A549 (cell line): ENCODE measurements around the gene IFNAR2. TPM values are rescaled to one million over a fixed set of nuclear protein-coding genes. Genes with fewer than 3 reads are reported as not detected.
A peak's percentile ranks its signal among the peaks of the same experiment; 100 is the strongest.

Experiments used
- ATAC-seq, 2 experiments: fragments of 200-7000 bp in 1 of 2; fragments of >200 bp in 1 of 2; cut with Nextera tagmentation in 1 of 2; cut with Tn5 transposase in 1 of 2; 3 replicates each; pipeline versions ENCODE4 v1.8.0 to v1.9.1; 2018 to 2020; ENCODE audit warnings: mild to moderate bottlenecking in 1 of 2, moderate library complexity in 1 of 2
- CTCF ChIA-PET: fragments of 300-600 bp; sonication (Branson Sonifier 250); formaldehyde crosslinking; extraction: SDS; loops from one replicate; lab custom pipeline; 2021; ENCODE audit warnings: antibody characterized with exemption, inconsistent platforms; lab: Yijun Ruan, JAX
- POLR2A ChIA-PET: fragments of 350-600 bp; formaldehyde crosslinking; extraction: SDS; loops from one replicate; lab custom pipeline; 2021; ENCODE audit warnings: antibody characterized with exemption, inconsistent platforms; lab: Yijun Ruan, JAX
- DNase-seq, 2 experiments: peaks; one replicate each; pipeline versions ENCODE4 v3.0.0 to v3.0.0-alpha.2; 2011 to 2016; ENCODE audit warnings: low read depth in 1 of 2, low spot score in 1 of 2
- FAIRE-seq: peaks from 2 replicates; lab custom pipeline; 2011; peaks lifted over from hg19 to GRCh38; lab: Jason Lieb, UNC
- H3K27ac ChIP-seq, 2 experiments: fragments of >200 bp; sonication (Bioruptor Twin); formaldehyde crosslinking; 3 replicates each; pipeline ENCODE4 v1.5.1; 2016 to 2017
- H3K4me1 ChIP-seq: fragments of >200 bp; sonication (Bioruptor Twin); formaldehyde crosslinking; 3 replicates; pipeline ENCODE4 v1.6.1; 2016
- H3K4me2 ChIP-seq: fragments of >200 bp; sonication (Bioruptor Twin); formaldehyde crosslinking; 3 replicates; pipeline ENCODE4 v1.6.1; 2016
- H3K4me3 ChIP-seq: fragments of >200 bp; sonication (Bioruptor Twin); formaldehyde crosslinking; 3 replicates; pipeline ENCODE4 v1.5.1; 2016
- H3K9me3 ChIP-seq: fragments of >200 bp; sonication (Bioruptor Twin); formaldehyde crosslinking; 3 replicates; pipeline ENCODE4 v1.6.1; 2016
- ATOH8 ChIP-seq: fragments of 250-450 bp; sonication (Bioruptor Pico); IDR thresholded peaks from 2 replicates; pipeline ENCODE4 v1.5.0; 2020; ENCODE audit warnings: low read depth, mild to moderate bottlenecking, moderate library complexity
- CBX8 ChIP-seq: fragments of 200-600 bp; sonication (generic); IDR thresholded peaks from 2 replicates; pipeline ENCODE4 v1.6.1; 2016
- CHD2 ChIP-seq: fragments of 150-350 bp; IDR thresholded peaks from 2 replicates; pipeline ENCODE4 v1.6.1; 2014; ENCODE audit warnings: low read length; ENCODE audit not compliant: partially characterized antibody
- E2F6 ChIP-seq: IDR thresholded peaks from 2 replicates; pipeline ENCODE4 v1.6.1; 2012; ENCODE audit warnings: low read depth, borderline replicate concordance
- ELK1 ChIP-seq: fragments of 150-350 bp; IDR thresholded peaks from 2 replicates; pipeline ENCODE4 v1.6.1; 2014; ENCODE audit warnings: low read depth, mild to moderate bottlenecking, low read length
- ESRRA ChIP-seq: fragments of 150-350 bp; IDR thresholded peaks from 2 replicates; pipeline ENCODE4 v1.6.1; 2014; ENCODE audit warnings: mild to moderate bottlenecking, low read length, borderline replicate concordance
- FOSB ChIP-seq: fragments of 250-450 bp; sonication (Bioruptor Pico); IDR thresholded peaks from 2 replicates; pipeline ENCODE4 v1.5.0; 2020; ENCODE audit warnings: mild to moderate bottlenecking, moderate library complexity
- GATA3 ChIP-seq: IDR thresholded peaks from 2 replicates; pipeline ENCODE4 v1.6.1; 2012; ENCODE audit warnings: borderline replicate concordance
- HOXB5 ChIP-seq: fragments of 250-450 bp; sonication (Bioruptor Pico); IDR thresholded peaks from 2 replicates; pipeline ENCODE4 v1.5.0; 2020; ENCODE audit warnings: mild to moderate bottlenecking, moderate library complexity
- JUN ChIP-seq, 2 experiments: fragments of >200 bp; sonication (Bioruptor Twin); formaldehyde crosslinking; IDR thresholded peaks; 2 replicates in 1 of 2; 3 replicates in 1 of 2; pipeline ENCODE4 v1.6.1; 2016 to 2017
- JUNB ChIP-seq: fragments of >200 bp; sonication (Bioruptor Twin); formaldehyde crosslinking; IDR thresholded peaks from 2 replicates; pipeline ENCODE4 v1.6.1; 2016
- MAFK ChIP-seq: fragments of 450-650 bp; IDR thresholded peaks from 2 replicates; pipeline ENCODE4 v1.6.1; 2014; ENCODE audit not compliant: partially characterized antibody
- MYC ChIP-seq: IDR thresholded peaks from 2 replicates; pipeline ENCODE4 v1.6.1; 2012; ENCODE audit warnings: mild to moderate bottlenecking, inconsistent platforms, low read length, improper control_type of control experiment, borderline replicate concordance
- RFX5 ChIP-seq: fragments of 450-650 bp; IDR thresholded peaks from 2 replicates; pipeline ENCODE4 v1.7.1; 2014; ENCODE audit warnings: antibody characterized with exemption, mild to moderate bottlenecking, moderate library complexity
- TP53 ChIP-seq: fragments of 250-450 bp; sonication (Bioruptor Pico); IDR thresholded peaks from 2 replicates; pipeline ENCODE4 v1.5.0; 2021; ENCODE audit warnings: mild to moderate bottlenecking, moderate library complexity
- ZFP36 ChIP-seq: fragments of 450-650 bp; IDR thresholded peaks from 2 replicates; pipeline ENCODE4 v1.6.1; 2014; ENCODE audit warnings: borderline replicate concordance; ENCODE audit not compliant: partially characterized antibody
- ZSCAN20 ChIP-seq: fragments of 250-450 bp; sonication (Bioruptor Pico); IDR thresholded peaks from 2 replicates; pipeline ENCODE4 v1.8.0; 2022; ENCODE audit warnings: mild to moderate bottlenecking, moderate library complexity
- WGBS: methylation state at CpG from one replicate; pipeline ENCODE4 v1.1.6; 2017; ENCODE audit errors: missing lambda C conversion rate; 5-methylcytosine and 5-hydroxymethylcytosine counted together
- polyA plus RNA-seq, 4 experiments: library from polyadenylated mRNA; depleted of rRNA in 3 of 4; stranded (reverse); fragments of >200 nt; fragmentation: RNase III in 1 of 4; extraction: RNeasy Plus Mini Kit Qiagen cat#74134 plus additional on column Dnase treatment in 1 of 4; gene quantifications; 2 replicates in 3 of 4; 3 replicates in 1 of 4; pipeline ENCODE4 v1.2.3, GENCODE V29; 2011 to 2017
- TF ChIP-seq, protein P1 (sequence below): IDR thresholded peaks from 2 replicates; pipeline ENCODE4 v1.6.1; 2012

The IFNAR2 gene
- polyA plus RNA-seq, 2 of the 4 experiments (the other 2 are of a cell fraction), result 10.1 to 40.5 TPM

GRCh38 chr21:33231526-33231925 lies 1.8 kb downstream of the IFNAR2 start:
- Histone ChIP-seq H3K27ac (no peak overlapping the region), H3K4me2 (peak overlapping the region; percentile 65), H3K4me3 (peak overlapping the region; percentile 78; the same call in 2 of the 3 replicates), H3K9me3 (no peaks in the 10 kb centered on the region), H3K4me1 (peaks cover 47% of the 10 kb centered on the region)
- no peak for TF ChIP-seq GATA3
- TF ChIP-seq JUNB, result no peak
- no peak for TF ChIP-seq FOSB (CRISPR knock-in tag)
- no peak for TF ChIP-seq E2F6
- TF ChIP-seq TP53 (CRISPR knock-in tag), result no peak
- no peak for TF ChIP-seq JUN (IDR thresholded peaks at IDR 0.05)
- TF ChIP-seq RFX5, result no peak
- no peak for TF ChIP-seq CHD2
- DNase-seq (no peak), ATAC-seq (no peak), FAIRE-seq (no peak)
- CTCF ChIA-PET, result interaction anchor here (0.8 kb wide), 1 partner anchor 130 kb away, joined by 3 read pairs; no protein-coding TSS in a partner anchor
- POLR2A ChIA-PET, result no interaction called here
- WGBS, result 81% methylated on average over 8 of the region's 8 CpGs

DNA sequence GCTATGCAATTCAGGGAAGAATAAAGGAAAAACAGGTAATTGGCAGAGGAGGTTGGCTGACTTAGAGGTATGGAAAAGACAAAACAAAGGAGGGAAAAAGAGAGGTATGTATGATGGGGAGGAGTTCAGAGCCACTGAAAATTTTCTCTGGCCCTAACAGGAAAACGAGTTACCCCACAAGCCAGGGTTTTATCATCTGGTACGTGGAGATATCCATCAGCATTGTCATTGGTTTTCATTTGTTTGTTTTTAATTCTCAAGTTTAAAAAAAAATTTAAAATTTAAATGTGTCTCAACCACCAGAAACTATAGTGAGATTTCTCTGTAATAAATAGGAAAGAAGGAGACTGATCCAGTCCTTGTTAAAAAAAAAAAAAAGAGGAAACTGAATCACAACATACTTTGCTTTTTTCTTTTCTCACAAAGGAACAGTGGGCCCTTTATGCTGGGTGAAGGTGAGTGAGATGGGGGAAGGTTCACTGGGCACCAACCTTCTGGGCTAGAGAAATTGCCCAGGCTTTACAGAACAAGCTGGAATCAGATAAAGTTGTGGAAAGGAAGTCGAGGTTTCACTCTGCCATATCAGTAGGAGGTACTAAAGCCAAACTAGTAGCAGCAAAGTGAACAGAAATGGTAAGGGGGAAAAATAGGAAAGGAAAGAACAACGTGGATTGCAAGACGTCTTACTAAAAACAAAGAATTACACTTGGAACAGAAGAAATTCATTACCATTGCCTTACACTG lies 2.7 kb downstream of the IFNAR2 start:
- CTCF ChIA-PET, result interaction anchor here (0.8 kb wide), 1 partner anchor 129 kb away, joined by 3 read pairs; no protein-coding TSS in a partner anchor
- POLR2A ChIA-PET, result no interaction called here

DNA sequence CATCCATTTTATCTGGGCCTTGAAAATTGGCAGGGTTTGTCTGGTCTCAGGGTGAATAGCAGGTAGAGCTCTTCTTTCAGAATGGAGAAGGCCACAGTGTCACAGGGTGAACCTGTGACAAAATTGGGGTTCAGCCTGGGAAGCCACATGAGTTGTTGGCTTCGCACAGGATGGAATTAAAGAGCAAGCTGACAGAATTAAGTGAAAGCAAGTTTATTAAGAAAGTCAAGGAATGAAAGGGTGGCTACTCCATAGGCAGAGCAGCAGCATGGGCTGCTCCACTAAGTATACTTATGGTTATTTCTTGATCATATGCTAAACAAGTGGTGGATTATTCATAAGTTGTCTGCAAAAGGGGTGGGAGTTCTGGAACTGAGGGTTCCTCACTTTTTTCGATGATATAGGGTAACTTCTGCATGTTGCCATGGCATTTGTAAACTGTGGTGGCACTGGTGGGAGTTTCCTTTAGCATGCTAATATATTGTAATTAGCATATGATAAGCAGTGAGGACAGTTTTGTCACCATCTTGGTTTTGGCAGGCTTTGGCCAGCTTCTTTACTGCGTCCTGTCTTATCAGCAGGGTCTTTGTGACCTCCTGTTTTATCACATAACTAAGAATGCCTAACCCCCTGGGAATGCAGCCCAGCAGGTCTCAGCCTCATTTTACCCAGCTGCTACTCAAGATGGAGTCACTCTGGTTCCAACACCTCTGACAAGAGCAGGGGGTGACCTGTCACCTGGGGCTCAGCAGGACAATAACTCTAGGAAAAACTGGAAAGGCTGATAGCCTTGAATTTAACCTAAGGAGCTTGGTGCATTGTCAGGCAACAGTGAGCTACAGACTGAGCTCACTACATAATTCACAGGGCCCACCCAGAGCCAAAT lies 5.1 kb downstream of the IFNAR2 start:
- POLR2A ChIA-PET, result no interaction called here
- CTCF ChIA-PET, result interaction anchor here (0.6 to 1.0 kb wide), 3 partner anchors 30 to 211 kb away, joined by 3 to 4 read pairs (median 3); no protein-coding TSS in a partner anchor

More for the DNA sequence above, 2.7 kb downstream of the IFNAR2 start:
- 80% methylated on average over 5 of the region's 5 CpGs for WGBS
- TF ChIP-seq ESRRA, result no peak
- TF ChIP-seq HOXB5, result no peak
- TF ChIP-seq CBX8, result no peak
- TF ChIP-seq ZFP36, result no peak
- TF ChIP-seq, protein P1, sequence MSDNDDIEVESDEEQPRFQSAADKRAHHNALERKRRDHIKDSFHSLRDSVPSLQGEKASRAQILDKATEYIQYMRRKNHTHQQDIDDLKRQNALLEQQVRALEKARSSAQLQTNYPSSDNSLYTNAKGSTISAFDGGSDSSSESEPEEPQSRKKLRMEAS, result no peak
- TF ChIP-seq MYC, result no peak
- no peak for TF ChIP-seq CHD2
- TF ChIP-seq ELK1, result no peak
- TF ChIP-seq ZSCAN20 (CRISPR knock-in tag), result no peak
- TF ChIP-seq ATOH8, result no peak
- Histone ChIP-seq H3K4me3 (no peak overlapping the region), H3K4me1 (peaks cover 38% of the 10 kb centered on the region), H3K27ac (no peak overlapping the region), H3K9me3 (no peaks in the 10 kb centered on the region), H3K4me2 (peak overlapping the region; percentile 65; the same call in 2 of the 3 replicates)
- FAIRE-seq (no peak), DNase-seq (no peak), ATAC-seq (no peak)

More for the DNA sequence above, 5.1 kb downstream of the IFNAR2 start:
- no peak for DNase-seq
- ATAC-seq, result no peak
- no peak for FAIRE-seq
- 93% methylated on average over 3 of the region's 3 CpGs for WGBS
- H3K27ac ChIP-seq, result no peak overlapping the region
- H3K4me3 ChIP-seq, result no peak overlapping the region
- TF ChIP-seq MAFK, result no peak
- no peak overlapping the region for H3K4me2 ChIP-seq
- peaks cover 20% of the 10 kb centered on the region for H3K4me1 ChIP-seq
- no peaks in the 10 kb centered on the region for H3K9me3 ChIP-seq
